Tibial nerve (tissue), 4 donors: Measurements from ENCODE around the gene KRTAP5-5. TPM values are rescaled to one million over a fixed set of nuclear protein-coding genes. Genes with fewer than 3 reads are reported as not detected.
"Not testable (repeated sequence)": the region's sequence is repeated elsewhere in the genome, so short reads cannot be mapped to it uniquely, and the experiment has no call there.

Experiments used
- DNase-seq, 2 donors: peaks; one replicate each; pipeline ENCODE4 v3.0.0-alpha.2; 2019; ENCODE audit warnings: low spot score in 2 of 2
- H3K27ac ChIP-seq, 4 donors: fragments of 200-600 bp; sonication (generic) in 3 of 4; one replicate each; pipeline ENCODE4 v1.5.1; 2017 to 2019; ENCODE audit warnings: mild to moderate bottlenecking in 1 of 4
- H3K27me3 ChIP-seq, 2 donors: fragments of 200-600 bp; sonication (generic) in 1 of 2; one replicate each; pipeline versions ENCODE4 v1.5.1 to v1.6.0; 2017 to 2019
- H3K36me3 ChIP-seq, 3 donors: fragments of 200-600 bp; sonication (generic); one replicate each; pipeline ENCODE4 v1.5.1; 2018 to 2019
- H3K4me1 ChIP-seq, 4 donors: fragments of 200-600 bp; sonication (generic) in 3 of 4; one replicate each; pipeline ENCODE4 v1.5.1; 2017 to 2019
- H3K4me3 ChIP-seq, 4 donors: fragments of 200-600 bp; sonication (generic) in 3 of 4; one replicate each; pipeline ENCODE4 v1.5.1; 2017 to 2019; ENCODE audit warnings: mild to moderate bottlenecking in 1 of 4, moderate library complexity in 1 of 4
- H3K9me3 ChIP-seq, 4 donors: fragments of 200-600 bp; sonication (generic) in 3 of 4; one replicate each; pipeline ENCODE4 v1.5.1; 2017 to 2019
- EP300 ChIP-seq, 2 donors: sonication (generic); formaldehyde crosslinking; IDR thresholded peaks; one replicate each; pipeline ENCODE4 v1.6.1; 2017; ENCODE audit warnings: antibody characterized with exemption in 2 of 2, mild to moderate bottlenecking in 1 of 2
- POLR2A ChIP-seq, 2 donors: fragments of 450-650 bp; IDR thresholded peaks; one replicate each; pipeline ENCODE4 v1.6.1; 2017; ENCODE audit warnings: antibody characterized with exemption in 2 of 2, mild to moderate bottlenecking in 2 of 2, moderate library complexity in 2 of 2
- WGBS, 2 donors: methylation state at CpG; one replicate each; pipeline ENCODE4 v1.1.5; 2018; 5-methylcytosine and 5-hydroxymethylcytosine counted together
- total RNA-seq, 4 donors: library from RNA; depleted of rRNA; stranded (reverse); fragments of >200 nt; gene quantifications; one replicate each; pipeline ENCODE4 v1.1.0, GENCODE V29; 2016
- TF ChIP-seq, protein P1 (sequence below), 5 experiments: fragments of 200-600 bp in 3 of 5; fragments of 450-650 bp in 2 of 5; sonication (generic) in 3 of 5; IDR thresholded peaks; one replicate each; pipeline ENCODE4 v1.5.1; 2016 to 2019; ENCODE audit warnings: antibody characterized with exemption in 5 of 5, mild to moderate bottlenecking in 3 of 5, moderate library complexity in 2 of 5

KRTAP5-5 gene
- total RNA-seq, 4 donors from 2014 or later, result not detected

DNA sequence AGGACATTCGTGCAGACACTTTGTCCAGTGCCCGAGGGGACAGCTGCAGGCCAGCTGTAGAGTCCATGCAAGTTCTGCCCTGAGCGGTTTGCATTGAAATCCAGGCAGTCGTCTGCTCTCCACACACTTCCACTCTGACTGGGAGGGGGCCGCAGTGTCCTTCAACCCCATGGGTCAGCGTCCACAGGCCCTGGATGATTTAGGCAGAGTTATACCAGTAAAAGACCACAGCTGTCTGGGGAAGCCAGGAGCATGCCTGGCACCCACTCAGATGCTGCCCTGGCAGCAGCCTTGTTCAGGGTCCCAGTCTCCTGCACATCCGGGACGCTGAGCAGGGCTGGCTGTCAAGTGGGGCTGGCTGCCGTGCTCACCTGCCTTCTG lies 26.5 kb downstream of the KRTAP5-5 start:
- H3K27me3 ChIP-seq, result peaks cover 0 to 11% of the 10 kb centered on the region in 2 donors
- no peak for TF ChIP-seq EP300 (IDR thresholded peaks at IDR 0.05)
- TF ChIP-seq POLR2A (IDR thresholded peaks at IDR 0.05), result no peak
- TF ChIP-seq, protein P1, sequence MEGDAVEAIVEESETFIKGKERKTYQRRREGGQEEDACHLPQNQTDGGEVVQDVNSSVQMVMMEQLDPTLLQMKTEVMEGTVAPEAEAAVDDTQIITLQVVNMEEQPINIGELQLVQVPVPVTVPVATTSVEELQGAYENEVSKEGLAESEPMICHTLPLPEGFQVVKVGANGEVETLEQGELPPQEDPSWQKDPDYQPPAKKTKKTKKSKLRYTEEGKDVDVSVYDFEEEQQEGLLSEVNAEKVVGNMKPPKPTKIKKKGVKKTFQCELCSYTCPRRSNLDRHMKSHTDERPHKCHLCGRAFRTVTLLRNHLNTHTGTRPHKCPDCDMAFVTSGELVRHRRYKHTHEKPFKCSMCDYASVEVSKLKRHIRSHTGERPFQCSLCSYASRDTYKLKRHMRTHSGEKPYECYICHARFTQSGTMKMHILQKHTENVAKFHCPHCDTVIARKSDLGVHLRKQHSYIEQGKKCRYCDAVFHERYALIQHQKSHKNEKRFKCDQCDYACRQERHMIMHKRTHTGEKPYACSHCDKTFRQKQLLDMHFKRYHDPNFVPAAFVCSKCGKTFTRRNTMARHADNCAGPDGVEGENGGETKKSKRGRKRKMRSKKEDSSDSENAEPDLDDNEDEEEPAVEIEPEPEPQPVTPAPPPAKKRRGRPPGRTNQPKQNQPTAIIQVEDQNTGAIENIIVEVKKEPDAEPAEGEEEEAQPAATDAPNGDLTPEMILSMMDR (IDR thresholded peaks at IDR 0.05), result no peak
- WGBS, 2 donors, result 86% methylated on average over 6 to 9 of the region's 9 CpGs
- no peak overlapping the region for H3K27ac ChIP-seq
- no peak overlapping the region for H3K4me3 ChIP-seq
- no peak for DNase-seq
- H3K4me1 ChIP-seq, result peaks cover 0 to 9% (median 0%) of the 10 kb centered on the region in 4 donors
- no peaks in the 10 kb centered on the region for H3K9me3 ChIP-seq
- H3K36me3 ChIP-seq, result no peaks in the 10 kb centered on the region

DNA sequence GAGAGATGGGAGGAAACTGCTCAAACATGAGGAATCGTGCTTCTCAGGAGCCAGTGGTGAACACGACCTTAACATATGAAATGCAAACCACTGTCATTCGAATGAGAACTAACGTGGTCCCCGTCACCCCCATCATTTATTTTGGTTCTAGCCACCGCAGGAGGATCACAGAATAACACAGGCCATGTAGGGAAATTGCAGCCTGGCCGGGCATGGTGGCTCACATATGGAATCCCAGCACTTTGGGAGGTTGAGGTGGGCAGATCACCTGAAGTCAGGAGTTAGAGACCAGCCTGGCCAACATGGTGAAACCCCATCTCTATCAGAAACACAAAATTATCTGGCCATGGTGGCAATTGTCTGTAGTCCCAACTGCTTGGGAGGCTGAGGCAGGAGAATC lies 27.1 kb downstream of the KRTAP5-5 start:
- 70 to 80% methylated on average over 7 of the region's 7 CpGs for WGBS, 2 donors
- no peak for DNase-seq
- no peaks in the 10 kb centered on the region for H3K9me3 ChIP-seq

DNA sequence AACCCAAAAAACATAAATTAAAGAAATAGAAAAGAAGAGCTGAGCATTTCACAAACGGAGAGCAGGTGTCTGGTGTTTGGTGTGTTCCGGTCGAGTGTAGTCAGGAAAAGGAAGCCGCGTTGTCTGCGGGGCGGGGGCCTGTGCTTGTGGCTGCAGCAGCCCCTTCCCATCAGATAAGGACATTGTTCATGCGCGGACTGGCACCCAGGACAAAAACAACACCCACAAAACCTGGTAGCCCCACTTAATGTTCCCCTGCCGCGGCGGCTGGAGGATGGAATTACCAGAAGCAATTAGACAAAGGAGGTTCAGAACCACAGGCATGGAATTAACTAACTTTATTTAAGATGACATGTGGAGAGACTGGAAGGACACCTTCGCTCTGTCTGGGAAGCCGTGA lies 29.9 kb downstream of the KRTAP5-5 start:
- Histone ChIP-seq H3K36me3 (no peaks in the 10 kb centered on the region), H3K27ac (no peak overlapping the region), H3K4me1 (no peaks in the 10 kb centered on the region), H3K9me3 (no peaks in the 10 kb centered on the region), H3K4me3 (no peak overlapping the region), H3K27me3 (peaks cover 0 to 9% of the 10 kb centered on the region in 2 donors)
- no peak for DNase-seq
- TF ChIP-seq EP300 (IDR thresholded peaks at IDR 0.05), result no peak
- no peak for TF ChIP-seq POLR2A (IDR thresholded peaks at IDR 0.05)
- TF ChIP-seq, protein P1 (IDR thresholded peaks at IDR 0.05), result no peak
- WGBS, 2 donors, result 70 to 76% methylated on average over 14 of the region's 14 CpGs

More for the DNA sequence above, 27.1 kb downstream of the KRTAP5-5 start:
- Histone ChIP-seq H3K27me3 (peaks cover 0 to 11% of the 10 kb centered on the region in 2 donors), H3K36me3 (no peaks in the 10 kb centered on the region), H3K27ac (no peak overlapping the region), H3K4me1 (peaks cover 0 to 9% (median 0%) of the 10 kb centered on the region in 4 donors), H3K4me3 (no peak overlapping the region)
- TF ChIP-seq POLR2A (IDR thresholded peaks at IDR 0.05), result no peak
- TF ChIP-seq, protein P1 (IDR thresholded peaks at IDR 0.05), result no peak
- TF ChIP-seq EP300 (IDR thresholded peaks at IDR 0.05), result no peak

DNA sequence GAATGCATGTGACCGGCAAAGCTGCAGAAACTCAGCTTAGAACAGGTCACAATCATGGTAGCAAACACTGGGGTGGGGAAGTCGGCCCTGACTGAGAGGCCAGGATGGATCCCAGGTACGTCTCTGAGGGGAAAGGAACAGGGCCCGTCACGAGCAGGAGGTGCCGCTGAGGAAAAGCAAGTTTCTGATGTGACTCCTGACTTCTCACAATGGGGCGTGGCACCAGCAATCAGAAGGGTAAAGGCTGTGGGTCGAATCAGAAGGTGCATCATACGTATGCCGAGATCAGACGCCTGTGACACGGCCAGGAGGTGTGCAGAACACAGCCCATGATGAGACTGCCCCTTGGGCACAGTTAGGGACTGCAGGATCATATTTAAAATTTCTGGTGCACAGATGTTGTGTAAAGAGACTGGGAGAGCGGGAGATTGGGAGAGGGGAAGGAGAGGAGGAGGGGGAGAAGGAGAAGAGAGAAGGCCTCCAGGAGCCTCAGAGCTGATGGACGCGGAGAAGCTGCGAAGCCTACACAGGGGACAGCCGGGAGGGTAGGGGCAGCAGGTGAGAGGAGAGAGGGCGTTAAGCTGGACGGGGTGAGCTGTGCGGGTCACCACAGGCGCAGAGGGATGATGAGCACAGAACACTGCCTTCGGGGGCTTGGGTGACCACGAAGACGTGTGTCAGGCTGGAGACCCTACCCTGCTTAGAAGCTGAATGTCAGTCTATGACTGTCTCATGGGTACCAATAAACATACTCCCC lies 30.7 kb downstream of the KRTAP5-5 start:
- Histone ChIP-seq H3K27ac (no peak overlapping the region), H3K4me1 (no peaks in the 10 kb centered on the region), H3K4me3 (no peak overlapping the region), H3K9me3 (no peaks in the 10 kb centered on the region), H3K36me3 (no peaks in the 10 kb centered on the region), H3K27me3 (peaks cover 0 to 6% of the 10 kb centered on the region in 2 donors)
- 78 to 82% methylated on average over 24 of the region's 24 CpGs for WGBS, 2 donors
- no peak for TF ChIP-seq EP300 (IDR thresholded peaks at IDR 0.05)
- no peak for DNase-seq

DNA sequence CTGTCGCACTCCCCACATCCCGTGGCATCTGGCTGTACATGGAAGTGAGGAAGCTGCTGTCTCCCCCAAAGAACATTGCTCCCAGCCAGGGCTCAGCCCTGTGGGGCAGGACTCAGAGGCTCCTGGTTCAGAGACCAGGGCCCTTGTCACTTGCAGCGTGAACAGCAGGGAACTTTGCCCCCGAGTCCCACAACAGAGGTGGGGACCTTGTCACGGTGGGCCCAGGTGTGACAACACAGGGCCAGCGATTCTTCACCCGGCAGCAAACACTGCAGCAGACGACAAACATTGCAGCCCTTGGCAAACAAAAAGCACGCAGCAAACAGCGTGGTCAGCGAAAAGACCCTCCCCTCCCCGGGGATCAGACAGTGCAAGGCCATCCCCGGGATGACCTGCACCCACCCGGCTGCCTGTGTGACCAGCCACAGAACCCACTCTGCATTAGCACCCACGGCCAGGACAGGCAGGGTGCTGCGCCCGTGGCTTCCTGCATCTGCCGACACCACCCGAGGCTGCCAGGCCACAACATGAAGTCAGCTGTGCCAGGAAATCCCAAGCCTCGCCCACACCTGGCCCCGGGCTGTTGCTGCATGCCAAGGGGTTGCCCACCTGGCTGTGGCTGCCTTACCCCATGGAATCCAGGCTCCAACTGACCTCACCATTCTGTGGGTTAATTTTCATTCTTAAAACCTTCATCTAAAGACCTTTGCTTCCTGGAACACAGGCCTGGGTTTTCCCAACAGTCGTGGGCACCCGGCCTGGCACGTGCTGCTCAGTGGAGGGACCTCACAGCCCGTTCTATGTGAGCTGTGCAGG lies 32.1 kb downstream of the KRTAP5-5 start:
- DNase-seq, H3K27me3 ChIP-seq: not testable (repeated sequence)
- 73 to 80% methylated on average over 10 of the region's 25 CpGs for WGBS, 2 donors

DNA sequence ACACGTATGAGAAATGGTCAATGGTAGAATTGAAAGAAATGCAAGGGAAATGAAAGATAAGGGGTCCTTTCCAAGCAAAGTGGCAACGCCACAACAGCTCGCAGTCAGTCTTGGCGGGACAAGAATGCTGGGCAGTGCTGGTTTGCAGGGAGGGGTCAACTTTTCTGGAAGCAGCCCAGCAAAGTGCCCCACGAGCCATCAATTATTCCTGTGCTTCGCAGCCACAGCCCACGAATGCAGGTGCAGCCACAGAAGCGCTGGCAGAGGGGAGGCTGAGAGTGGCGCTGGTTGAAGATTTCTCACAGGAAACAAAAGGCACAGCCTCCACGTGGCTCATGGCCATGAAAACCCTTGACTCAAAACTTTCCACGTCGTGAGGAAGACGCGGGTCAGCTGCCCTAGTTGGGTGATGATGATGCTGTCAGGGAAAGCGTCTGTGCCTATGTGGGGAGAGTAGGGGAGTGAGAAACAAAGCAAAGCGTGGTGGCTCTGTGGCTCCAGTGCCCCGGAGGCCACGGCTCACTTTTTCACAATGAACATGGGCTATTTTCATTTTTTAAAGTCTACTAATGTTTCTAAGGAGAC lies 33.2 kb downstream of the KRTAP5-5 start:
- not testable (repeated sequence) for H3K36me3 ChIP-seq, H3K4me1 ChIP-seq, H3K27me3 ChIP-seq, H3K4me3 ChIP-seq, DNase-seq, H3K27ac ChIP-seq, H3K9me3 ChIP-seq
- 69 to 75% methylated on average over 18 of the region's 18 CpGs for WGBS, 2 donors

More for the DNA sequence above, 32.1 kb downstream of the KRTAP5-5 start:
- not testable (repeated sequence) for H3K4me3 ChIP-seq, H3K27ac ChIP-seq, H3K36me3 ChIP-seq, H3K9me3 ChIP-seq, H3K4me1 ChIP-seq
